DMS79 treated with DMSO at 0.1 percent for 48 hours (cell line): ENCODE measurements around the gene DUSP15.

Experiments
- DNase-seq: peaks from one replicate; lab custom pipeline; 2025; lab: John Stamatoyannopoulos, UW

DUSP15 gene

GRCh38 chr20:31860390-31861134 is 9.8 kb downstream of the DUSP15 start:
- DNase-seq: no peak

GRCh38 chr20:31859998-31860380 is 10.3 kb downstream of the DUSP15 start:
- DNase-seq: no peak

- DNase-seq: no peak
These were observed 10.9 kb downstream of the DUSP15 start for GRCh38 chr20:31859266-31859997.

- DNase-seq: no peak
These were observed 11.6 kb downstream of the DUSP15 start for GRCh38 chr20:31858760-31859083.

- no peak for DNase-seq
These were observed 12.2 kb downstream of the DUSP15 start for GRCh38 chr20:31857861-31858759.

- no peak for DNase-seq
These were observed 13.8 kb downstream of the DUSP15 start for GRCh38 chr20:31856516-31856915.

GRCh38 chr20:31853481-31853880 is 16.8 kb downstream of the DUSP15 start:
- DNase-seq: no peak

GRCh38 chr20:31851240-31851955 is 18.9 kb downstream of the DUSP15 start:
- no peak for DNase-seq

- peak; percentile 76 for DNase-seq
These were observed 20.9 kb downstream of the DUSP15 start for GRCh38 chr20:31849306-31849930.

- no peak for DNase-seq
These were observed 22.0 kb downstream of the DUSP15 start for GRCh38 chr20:31848088-31848999.

- no peak for DNase-seq
These were observed 23.6 kb downstream of the DUSP15 start for GRCh38 chr20:31846793-31847138.

GRCh38 chr20:31845300-31845863 is 24.9 kb downstream of the DUSP15 start, which contains the start of gene FOXS1:
TSS of gene FOXS1 (minus strand) at chr20:31845604. CDS start at chr20:31845542, 62 bp downstream.
- no peak for DNase-seq

GRCh38 chr20:31844737-31845299 is 25.5 kb downstream of the DUSP15 start:
- DNase-seq: no peak

- no peak for DNase-seq
These were observed 26.4 kb downstream of the DUSP15 start for GRCh38 chr20:31843881-31844280.

GRCh38 chr20:31843288-31843687 is 27.0 kb downstream of the DUSP15 start:
- no peak for DNase-seq

- DNase-seq: no peak
These were observed 27.7 kb downstream of the DUSP15 start for GRCh38 chr20:31842471-31843157.

- no peak for DNase-seq
These were observed 28.4 kb downstream of the DUSP15 start for GRCh38 chr20:31841928-31842327.

GRCh38 chr20:31840906-31841816 is 29.2 kb downstream of the DUSP15 start:
- DNase-seq: no peak
